ENCODE measurements around the gene CARMIL3.
A peak's percentile ranks its signal among the peaks of the same experiment; 100 is the strongest.

Gene CARMIL3

GRCh38 chr14:24075485-24076301 is 23.9 kb downstream of the CARMIL3 start:
- DNase-seq: no peak
- ATAC-seq: no peak

DNA sequence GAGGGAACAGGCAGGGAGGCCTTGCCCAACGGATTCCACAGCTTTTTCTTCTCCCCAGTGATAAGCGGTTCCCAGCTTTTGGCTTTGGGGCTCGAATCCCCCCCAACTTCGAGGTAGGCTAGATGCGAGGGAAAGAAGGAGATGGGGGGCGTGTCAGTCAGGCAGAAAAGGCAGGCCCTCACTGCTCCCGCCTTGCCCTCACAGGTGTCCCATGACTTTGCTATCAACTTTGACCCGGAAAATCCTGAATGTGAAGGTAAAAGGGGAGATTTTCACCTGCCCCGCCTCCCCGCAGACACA is 24.4 kb downstream of the CARMIL3 start:
- DNase-seq (no peak), ATAC-seq (no peak)

DNA sequence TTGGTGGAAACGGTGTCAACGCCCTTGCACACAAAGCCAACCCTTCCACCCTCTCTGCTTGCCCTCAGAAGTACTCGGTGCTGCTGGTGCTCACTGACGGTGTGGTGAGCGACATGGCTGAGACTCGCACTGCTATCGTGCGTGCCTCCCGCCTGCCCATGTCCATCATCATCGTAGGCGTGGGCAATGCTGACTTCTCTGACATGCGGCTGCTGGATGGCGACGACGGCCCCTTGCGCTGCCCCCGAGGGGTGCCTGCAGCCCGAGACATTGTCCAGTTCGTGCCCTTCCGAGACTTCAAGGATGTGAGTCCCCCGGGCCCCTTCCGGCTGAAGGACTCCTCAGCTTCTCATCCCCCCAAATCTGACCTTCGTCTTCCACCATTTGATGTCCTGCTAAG is 25.3 kb downstream of the CARMIL3 start:
- no peak for ATAC-seq
- no peak for DNase-seq

- ATAC-seq (no peak), DNase-seq (no peak)
Observed at GRCh38 chr14:24078146-24078545, 26.3 kb downstream of the CARMIL3 start.

DNA sequence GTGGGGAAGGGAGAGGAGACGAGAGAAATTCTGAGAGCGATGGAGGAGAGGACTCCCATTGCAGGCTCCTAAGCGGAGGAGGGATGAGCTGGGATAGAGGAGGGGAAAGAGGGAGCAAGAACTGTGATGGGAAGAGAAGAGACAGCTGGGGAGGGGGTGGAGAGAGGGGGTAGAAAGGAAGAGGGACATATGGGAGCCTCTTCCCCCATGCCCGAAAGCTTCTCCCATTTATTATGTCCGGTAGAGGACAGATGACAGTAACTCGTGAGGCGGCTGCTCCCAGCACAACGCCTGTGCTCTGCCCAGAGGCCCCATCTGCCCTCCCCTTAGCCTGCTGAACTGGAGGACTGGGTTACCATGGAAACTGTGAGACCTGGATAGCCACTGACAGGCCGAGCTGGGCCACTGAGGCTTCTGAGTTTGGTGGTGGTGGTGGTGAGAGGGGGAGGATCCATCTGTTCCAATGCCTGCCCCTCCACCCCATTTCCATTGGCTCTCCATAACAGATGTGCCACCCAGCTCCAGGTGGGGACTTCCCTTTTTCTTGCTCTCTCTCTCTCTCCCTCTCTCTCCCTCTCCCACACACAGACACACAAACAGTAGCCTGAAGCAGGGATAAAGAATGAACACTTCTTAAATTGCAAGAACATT is 27.8 kb downstream of the CARMIL3 start:
- ATAC-seq: no peak

DNA sequence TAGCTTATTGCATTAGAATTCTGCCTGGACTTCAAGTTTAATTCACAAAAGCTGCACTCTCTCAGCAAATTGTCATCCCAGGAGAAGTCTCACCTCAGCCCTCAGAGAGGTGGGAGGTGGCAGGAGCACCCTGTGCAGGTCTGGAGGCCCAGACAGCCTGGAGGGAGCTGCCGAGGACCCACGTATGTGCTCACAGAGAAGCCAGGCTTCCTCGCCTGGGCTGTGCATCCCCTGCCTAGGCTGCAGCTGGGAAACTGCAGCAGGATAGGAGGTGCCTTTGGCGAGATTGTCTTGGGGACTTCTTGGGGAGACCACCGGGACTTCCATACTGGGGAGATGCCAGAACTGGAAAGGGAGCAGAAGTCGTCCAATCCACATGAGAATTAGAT is 28.3 kb downstream of the CARMIL3 start:
- no peak for DNase-seq
- ATAC-seq: no peak

More for the DNA sequence above, 27.8 kb downstream of the CARMIL3 start:
- DNase-seq: no peak

GRCh38 chr14:24080888-24081738 is 29.3 kb downstream of the CARMIL3 start:
- peak; percentile 73 for DNase-seq
- ATAC-seq: peak; percentile 92

DNA sequence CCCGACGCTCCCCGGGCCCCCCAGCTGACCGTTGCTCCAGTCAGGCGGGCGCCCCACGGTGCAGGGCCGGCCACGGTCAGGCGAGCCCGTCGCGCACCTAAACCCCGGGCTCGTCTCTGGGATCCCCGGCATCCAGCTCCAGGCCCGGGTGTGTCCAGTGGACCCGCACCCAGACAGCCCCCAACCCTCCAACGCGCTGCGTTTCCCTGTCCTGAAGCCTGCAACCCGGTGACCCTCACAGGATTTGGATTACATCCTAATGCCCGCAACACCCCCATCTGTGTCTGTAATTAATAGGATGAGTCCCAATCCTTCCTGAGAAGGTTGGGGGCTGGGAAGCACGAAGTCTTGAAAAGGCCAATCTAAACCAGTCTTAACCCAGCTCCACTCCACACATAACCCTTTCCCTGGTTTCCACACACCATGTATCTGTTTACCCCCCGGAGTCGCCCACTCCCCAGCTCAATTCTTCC is 30.0 kb downstream of the CARMIL3 start:
- DNase-seq (no peak), ATAC-seq (no peak)

- no peak for ATAC-seq
- no peak for DNase-seq
Observed at GRCh38 chr14:24082411-24083080, 30.7 kb downstream of the CARMIL3 start.

DNA sequence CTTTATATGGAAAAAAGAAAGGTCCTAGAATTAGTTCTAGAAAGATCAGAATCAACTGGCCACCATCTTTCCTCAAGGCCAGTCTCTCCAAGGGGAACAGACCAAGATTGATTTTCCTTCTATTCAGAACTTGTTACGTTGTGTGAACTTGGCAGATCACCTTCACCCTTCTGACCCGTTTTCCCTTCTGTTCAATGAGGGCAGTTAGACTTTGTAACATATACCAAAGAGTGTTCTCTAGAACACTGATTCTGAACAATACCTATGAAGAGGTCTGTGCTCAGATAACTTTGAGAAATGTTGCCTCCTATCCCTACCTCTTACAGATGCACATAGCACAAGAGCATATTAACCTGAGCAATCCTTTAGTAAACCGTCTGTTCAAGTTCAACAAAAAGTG is 31.7 kb downstream of the CARMIL3 start:
- ATAC-seq (no peak), DNase-seq (no peak)

DNA sequence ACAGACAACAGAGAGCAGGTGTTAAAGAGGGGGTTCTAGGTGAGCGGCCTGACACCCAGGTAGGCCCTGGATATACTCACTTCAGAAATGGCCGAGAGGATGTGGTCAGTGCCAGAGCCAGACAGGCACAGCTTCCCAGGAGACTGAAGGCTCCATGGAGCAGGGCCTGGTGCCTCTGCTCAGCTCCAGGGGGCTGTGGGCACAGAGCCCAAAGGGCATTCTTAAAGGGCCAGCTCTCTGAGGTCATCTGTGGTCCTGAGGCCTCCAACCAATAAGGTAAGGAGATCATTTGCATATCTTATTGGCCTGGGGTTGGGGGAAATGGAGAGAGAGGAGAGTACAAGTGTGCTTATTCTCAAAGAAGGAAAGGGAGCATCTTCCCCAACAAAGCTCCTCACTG is 32.6 kb downstream of the CARMIL3 start:
- no peak for ATAC-seq

DNA sequence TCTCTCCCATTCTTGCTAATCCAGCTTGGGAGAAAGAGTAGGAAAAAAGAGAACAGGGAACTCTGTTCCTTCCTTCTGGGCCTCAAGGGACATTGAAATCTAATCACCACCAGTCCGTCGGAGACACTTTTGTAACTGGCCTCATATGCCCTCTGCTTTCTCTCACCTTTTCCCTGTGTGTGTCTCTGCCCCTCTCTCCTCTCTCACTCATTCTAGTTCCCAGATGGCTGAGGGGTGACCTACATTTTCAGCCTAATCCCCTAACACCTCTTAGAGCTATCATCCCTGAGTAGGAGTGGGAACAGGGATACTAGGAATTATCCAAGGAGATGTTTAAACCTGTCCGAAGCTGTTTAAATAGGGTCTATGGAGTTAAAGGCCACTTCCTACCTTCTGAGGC is 33.4 kb downstream of the CARMIL3 start:
- ATAC-seq: no peak

More for the DNA sequence above, 32.6 kb downstream of the CARMIL3 start:
- DNase-seq: no peak

DNA sequence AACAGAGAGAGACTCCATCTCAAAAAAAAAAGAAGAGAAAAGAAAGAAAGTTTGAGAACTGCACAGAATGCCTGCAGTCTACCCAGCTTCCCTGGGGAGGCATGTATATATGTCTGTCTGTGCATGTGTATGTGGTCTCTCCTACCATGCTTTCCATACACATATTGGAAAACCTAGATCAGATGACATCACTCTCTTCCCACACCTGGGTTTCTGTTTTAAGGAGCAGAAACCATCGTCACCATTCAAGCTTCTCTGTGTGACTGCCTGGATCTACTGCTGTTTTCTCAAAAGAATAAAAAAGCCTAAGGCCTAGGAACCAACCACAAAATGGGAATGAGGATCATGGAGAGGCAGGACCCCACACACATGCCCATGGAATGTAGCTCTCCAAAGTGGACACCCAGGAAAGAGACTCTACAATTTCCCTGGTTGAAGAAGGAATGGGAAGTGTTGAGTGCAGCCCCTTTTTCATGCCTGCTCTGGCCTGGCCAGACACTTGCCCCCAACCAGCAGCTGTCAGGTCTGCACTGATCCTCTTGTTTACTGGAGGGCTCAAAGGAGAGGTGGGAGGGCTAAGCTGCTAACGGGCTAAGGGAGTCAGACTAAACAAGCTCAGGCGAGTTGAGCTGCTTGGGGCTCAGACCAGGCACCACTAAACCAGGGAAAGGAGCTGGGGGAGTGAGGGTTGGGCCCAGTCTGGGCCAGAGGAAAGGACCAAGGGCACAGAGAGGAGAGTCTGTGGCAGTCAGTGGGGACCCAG is 34.6 kb downstream of the CARMIL3 start:
- no peak for ATAC-seq
- DNase-seq: no peak

More for the DNA sequence above, 33.4 kb downstream of the CARMIL3 start:
- DNase-seq: no peak

- DNase-seq: no peak
- ATAC-seq: no peak
Observed at GRCh38 chr14:24087004-24087403, 35.2 kb downstream of the CARMIL3 start.

GRCh38 chr14:24088095-24088494 is 36.3 kb downstream of the CARMIL3 start:
- no peak for ATAC-seq
- no peak for DNase-seq

DNA sequence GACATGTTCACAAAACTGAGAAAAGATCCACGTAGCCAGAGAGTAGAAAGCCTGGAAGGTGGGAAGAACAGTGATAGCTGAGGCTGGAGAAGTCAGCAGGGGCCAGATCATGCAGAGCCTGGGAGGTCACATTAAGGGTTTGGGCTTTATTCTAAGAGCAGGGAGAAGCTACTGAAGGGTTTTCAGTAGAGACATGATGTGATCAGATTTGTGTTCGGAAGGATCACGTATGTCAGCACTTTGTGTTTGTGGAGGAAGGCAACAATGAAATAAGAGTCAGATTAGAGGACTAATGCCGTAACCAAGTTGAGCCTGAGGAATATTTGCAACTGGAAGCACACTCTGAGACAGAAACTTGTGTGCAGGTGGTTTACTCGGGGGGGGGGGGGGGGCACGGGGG is 38.1 kb downstream of the CARMIL3 start:
- ATAC-seq (no peak), DNase-seq (no peak)

DNA sequence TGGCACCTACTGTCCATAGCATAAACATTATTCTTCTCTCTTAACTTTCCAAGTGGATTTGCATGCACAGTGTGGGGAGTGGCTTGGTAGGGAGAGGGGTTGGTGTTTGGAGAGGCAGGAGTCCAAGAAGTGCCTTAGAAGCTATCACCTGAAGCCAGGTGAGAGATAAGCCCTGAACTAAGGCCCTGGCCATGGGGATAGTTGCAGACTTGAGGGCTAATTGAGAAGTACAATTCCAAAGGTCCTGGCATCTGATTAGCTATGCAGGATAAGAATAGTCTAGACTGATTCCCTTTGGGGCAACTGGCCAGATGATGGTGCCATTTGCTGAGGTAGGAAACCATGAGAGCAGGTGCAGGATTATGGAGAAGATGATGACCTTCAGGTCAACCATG is 40.3 kb downstream of the CARMIL3 start:
- DNase-seq: no peak
- no peak for ATAC-seq

GRCh38 chr14:24092505-24093206 is 40.8 kb downstream of the CARMIL3 start:
- DNase-seq (no peak), ATAC-seq (no peak)

GRCh38 chr14:24093207-24093900 is 41.5 kb downstream of the CARMIL3 start:
- no peak for ATAC-seq
- no peak for DNase-seq

Measured in stimulated activated naive CD8-positive, alpha-beta T cell treated with anti-CD3 and anti-CD28 coated beads, Interleukin-15, Interleukin-2, amounts not matched to agents 100 U/mL and 50 U/mL, for 24 hours (primary cell).